Adrenal gland (tissue), 12 donors: ENCODE measurements around the gene AKR1B1. TPM values are rescaled to one million over a fixed set of nuclear protein-coding genes. Genes with fewer than 3 reads are reported as not detected.

Source experiments
- DNase-seq, 7 donors: peaks; one replicate each; pipeline ENCODE4 v3.0.0-alpha.2; 2019 to 2020
- H3K27ac ChIP-seq, 5 donors: fragments of 200-600 bp; sonication (generic) in 4 of 5; 1 replicate in 3 of 5; 2 replicates in 2 of 5; pipeline versions ENCODE4 v1.5.1 to v1.8.0; 2016 to 2020; ENCODE audit warnings: mild to moderate bottlenecking in 1 of 5
- H3K27me3 ChIP-seq: fragments of 200-600 bp; 2 replicates; pipeline ENCODE4 v1.8.0; 2021
- H3K36me3 ChIP-seq, 2 donors: fragments of 200-600 bp; replicated peaks in 1 of 2; 1 replicate in 1 of 2; 2 replicates in 1 of 2; pipeline versions ENCODE4 v1.5.1 to v1.8.0; 2018 to 2022
- H3K4me1 ChIP-seq, 2 donors: fragments of 200-600 bp; replicated peaks in 1 of 2; 1 replicate in 1 of 2; 2 replicates in 1 of 2; pipeline versions ENCODE4 v1.5.1 to v1.8.0; 2018 to 2021
- H3K4me3 ChIP-seq, 4 donors: fragments of 200-600 bp; sonication (generic) in 3 of 4; one replicate each; pipeline ENCODE4 v1.5.1; 2016 to 2018
- H3K9me3 ChIP-seq, 3 donors: fragments of 200-600 bp; sonication (generic) in 1 of 3; replicated peaks in 1 of 3; 1 replicate in 2 of 3; 2 replicates in 1 of 3; pipeline versions ENCODE4 v1.5.1 to v1.8.0; 2016 to 2021
- CTCF ChIP-seq, 6 experiments: fragments of 450-650 bp in 4 of 6; fragments of 200-600 bp in 2 of 6; sonication (generic) in 1 of 6; IDR thresholded peaks; 1 replicate in 5 of 6; 2 replicates in 1 of 6; pipeline versions ENCODE4 v1.5.1 to v1.8.0; 2016 to 2021; ENCODE audit warnings: antibody characterized with exemption in 6 of 6, mild to moderate bottlenecking in 2 of 6, moderate library complexity in 1 of 6
- POLR2A ChIP-seq, 2 donors: fragments of 450-650 bp; IDR thresholded peaks; one replicate each; pipeline ENCODE4 v1.6.1; 2017; ENCODE audit warnings: antibody characterized with exemption in 2 of 2, mild to moderate bottlenecking in 2 of 2, moderate library complexity in 1 of 2
- WGBS, 4 donors: extraction: QIAGEN DNeasy Blood & Tissue Kit in 2 of 4; methylation state at CpG; one replicate each; pipeline versions ENCODE4 v1.1.5 to v1.1.7; 2013 to 2017; 5-methylcytosine and 5-hydroxymethylcytosine counted together
- intact Hi-C, 2 donors: fragments of 100-400 bp; cut with DNase I; formaldehyde crosslinking; loops; one replicate each; pipeline versions ENCODE4 v1.14.1 to v1.15.0; 2022 to 2023
- polyA plus RNA-seq, 3 donors: library from polyadenylated mRNA; stranded (reverse); fragments of 200-250 nt in 2 of 3; fragments of 350-450 nt in 1 of 3; fragmentation: Illumina TruSeq in 1 of 3; extraction: RNeasy Lipid Tissue Mini Kit (QIAGEN cat#74804) in 1 of 3; gene quantifications; one replicate each; pipeline ENCODE4 v1.2.3, GENCODE V29; 2013 to 2014
- total RNA-seq, 9 donors: library from RNA; depleted of rRNA in 4 of 9; stranded (reverse); fragments of >200 nt in 4 of 9; fragments of 120-200 nt in 1 of 9; fragmentation: NEBNext Ultra II Directional in 1 of 9; extraction: Animal tissue kit (Norgen Biotek cat#: 25700) in 1 of 9; gene quantifications; one replicate each; pipeline versions ENCODE4 v1.1.0 to v1.2.4, GENCODE V29; 2013 to 2023
- donor health status: healthy with polysubstance abuse.
- donor health status: Bipolar disorder and iron deficiency.
- donor health status: DM: yes; HTN: yes; CAD: no.
- donor health status: DM: no; HTN: no; CAD: no.
- donor health status: DM: no; HTN: no; CAD: no.
- donor health status: DM: yes; HTN: yes; CAD: no.

AKR1B1 gene
- total and polyA plus RNA-seq, 12 donors, result 270 to 4,669 (median 3,402) TPM

GRCh38 chr7:134441264-134441663 lies 17.6 kb downstream of the AKR1B1 start:
- Histone ChIP-seq H3K4me3 (no peak overlapping the region), H3K27me3 (no peaks in the 10 kb centered on the region), H3K36me3 (peaks cover 0 to 61% of the 10 kb centered on the region in 2 donors), H3K4me1 (peaks cover 15 to 48% of the 10 kb centered on the region in 2 donors), H3K9me3 (no peaks in the 10 kb centered on the region), H3K27ac (peak overlapping the region; percentile 55 to 89 (median 65))
- TF ChIP-seq POLR2A (IDR thresholded peaks at IDR 0.05) (no peak), CTCF (IDR thresholded peaks at IDR 0.05) (no peak)
- intact Hi-C loops, result no loop called here
- no peak for DNase-seq
- 79 to 98% (median 96%) methylated on average over 4 of the region's 4 CpGs for WGBS, 4 donors

GRCh38 chr7:134440476-134440875 lies 18.4 kb downstream of the AKR1B1 start:
- peaks cover 0 to 53% of the 10 kb centered on the region in 2 donors for H3K36me3 ChIP-seq
- 65 to 76% (median 68%) methylated on average over 4 of the region's 4 CpGs for whole genome bisulfite sequencing, 4 donors
- H3K9me3 ChIP-seq, result no peaks in the 10 kb centered on the region
- H3K27ac ChIP-seq, result peak overlapping the region; percentile 55 to 89 (median 65)
- no peak overlapping the region for H3K4me3 ChIP-seq
- TF ChIP-seq CTCF (IDR thresholded peaks at IDR 0.05), result no peak
- no peak for TF ChIP-seq POLR2A (IDR thresholded peaks at IDR 0.05)
- intact Hi-C loops, result no loop called here
- H3K4me1 ChIP-seq, result peaks cover 15 to 42% of the 10 kb centered on the region in 2 donors
- peak in 4 of 7 donors; percentile 34 to 65 (median 57) for DNase-seq
- no peaks in the 10 kb centered on the region for H3K27me3 ChIP-seq

GRCh38 chr7:134440067-134440466 lies 18.8 kb downstream of the AKR1B1 start:
- DNase-seq, result peak; percentile 73 to 91 (median 87)
- peaks cover 16 to 40% of the 10 kb centered on the region in 2 donors for H3K4me1 ChIP-seq
- H3K36me3 ChIP-seq, result peaks cover 0 to 49% of the 10 kb centered on the region in 2 donors
- intact Hi-C loops, result no loop called here
- no peaks in the 10 kb centered on the region for H3K27me3 ChIP-seq
- H3K4me3 ChIP-seq, result no peak overlapping the region
- 37 to 46% (median 43%) methylated on average over 8 of the region's 8 CpGs for WGBS, 4 donors
- H3K27ac ChIP-seq, result peak overlapping the region; percentile 55 to 89 (median 66)
- peak; percentile 29 to 47 for TF ChIP-seq POLR2A (IDR thresholded peaks at IDR 0.05)
- no peak for TF ChIP-seq CTCF (IDR thresholded peaks at IDR 0.05)
- no peaks in the 10 kb centered on the region for H3K9me3 ChIP-seq

GRCh38 chr7:134438946-134439345 lies 20.0 kb downstream of the AKR1B1 start:
- Histone ChIP-seq H3K27me3 (no peaks in the 10 kb centered on the region), H3K4me3 (no peak overlapping the region), H3K27ac (peak overlapping the region in 4 of 5 donors; percentile 55 to 89 (median 76)), H3K4me1 (peaks cover 21 to 32% of the 10 kb centered on the region in 2 donors), H3K9me3 (no peaks in the 10 kb centered on the region), H3K36me3 (peaks cover 0 to 37% of the 10 kb centered on the region in 2 donors)
- DNase-seq, result no peak
- intact Hi-C loops, result no loop called here
- 59 to 71% (median 64%) methylated on average over 4 of the region's 4 CpGs for WGBS, 4 donors
- no peak for TF ChIP-seq CTCF (IDR thresholded peaks at IDR 0.05)
- TF ChIP-seq POLR2A (IDR thresholded peaks at IDR 0.05), result no peak
